ENCODE measurements around the gene HOXD3.

HOXD3 gene

DNA sequence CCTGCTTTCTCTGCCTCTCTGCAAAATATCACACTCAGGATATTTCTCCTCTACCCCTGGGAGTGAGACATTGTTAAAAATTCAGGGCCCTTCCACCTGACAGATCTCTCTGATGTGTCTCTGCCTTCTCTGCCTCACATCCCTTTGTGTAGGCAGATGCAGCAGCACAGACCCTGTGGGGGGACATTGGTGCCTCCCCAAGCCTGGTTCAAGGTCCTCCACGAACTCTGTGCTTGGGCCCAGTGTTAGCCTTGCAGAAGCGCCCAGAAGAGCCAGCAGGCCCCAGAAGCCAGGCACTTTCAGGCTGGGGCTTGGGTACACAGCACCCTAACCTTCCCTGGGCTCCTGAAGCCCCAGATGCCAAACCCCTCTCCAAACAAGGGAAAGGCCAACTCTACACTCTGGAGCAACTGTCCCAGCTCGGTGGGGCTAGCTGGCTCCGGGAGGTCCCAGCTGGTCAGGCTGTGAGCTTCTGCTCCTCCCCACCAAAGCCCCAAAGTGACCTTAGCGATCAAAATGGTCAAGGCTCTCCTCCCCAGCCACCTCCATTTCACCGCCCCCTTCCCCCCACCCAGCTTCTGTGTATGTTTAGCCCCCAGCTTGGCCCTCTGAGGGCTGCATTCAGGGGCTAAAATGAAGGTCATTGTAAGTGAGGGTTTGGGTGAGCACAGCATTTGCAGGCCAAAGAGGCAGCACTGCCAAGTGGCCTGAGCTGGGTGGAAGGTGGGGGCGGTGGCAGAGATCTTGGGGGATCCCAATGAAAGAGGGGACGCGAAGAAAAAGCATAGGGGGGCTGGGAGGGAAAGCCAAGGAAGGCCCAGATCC, 31.9 kb upstream of the HOXD3 start:
- peaks cover 3% of the 10 kb centered on the region for H3K27me3 ChIP-seq (replicated peaks; ENCODE audit: control insufficient read depth, insufficient read depth, low read length)
- TF ChIP-seq CTCF (IDR thresholded peaks at IDR 0.05; ENCODE audit: insufficient read depth, low read length, poor library complexity, severe bottlenecking): no peak
- H3K36me3 ChIP-seq (ENCODE audit: control insufficient read depth, insufficient read depth, low read length): no peaks in the 10 kb centered on the region
- no peak overlapping the region for H3K4me3 ChIP-seq (replicated peaks; ENCODE audit: low read depth, low read length)
- no peak for DNase-seq (ENCODE audit: extremely low read depth, insufficient read length)

- Histone ChIP-seq H3K4me3 (replicated peaks; ENCODE audit: low read depth, low read length) (no peak overlapping the region), H3K27me3 (replicated peaks; ENCODE audit: control insufficient read depth, insufficient read depth, low read length) (peaks cover 2% of the 10 kb centered on the region), H3K36me3 (ENCODE audit: control insufficient read depth, insufficient read depth, low read length) (no peaks in the 10 kb centered on the region)
- no peak for DNase-seq (ENCODE audit: extremely low read depth, insufficient read length)
- TF ChIP-seq CTCF (IDR thresholded peaks at IDR 0.05; ENCODE audit: insufficient read depth, low read length, poor library complexity, severe bottlenecking): no peak
Observed at GRCh38 chr2:176125772-176126054, 31.4 kb upstream of the HOXD3 start.

DNA sequence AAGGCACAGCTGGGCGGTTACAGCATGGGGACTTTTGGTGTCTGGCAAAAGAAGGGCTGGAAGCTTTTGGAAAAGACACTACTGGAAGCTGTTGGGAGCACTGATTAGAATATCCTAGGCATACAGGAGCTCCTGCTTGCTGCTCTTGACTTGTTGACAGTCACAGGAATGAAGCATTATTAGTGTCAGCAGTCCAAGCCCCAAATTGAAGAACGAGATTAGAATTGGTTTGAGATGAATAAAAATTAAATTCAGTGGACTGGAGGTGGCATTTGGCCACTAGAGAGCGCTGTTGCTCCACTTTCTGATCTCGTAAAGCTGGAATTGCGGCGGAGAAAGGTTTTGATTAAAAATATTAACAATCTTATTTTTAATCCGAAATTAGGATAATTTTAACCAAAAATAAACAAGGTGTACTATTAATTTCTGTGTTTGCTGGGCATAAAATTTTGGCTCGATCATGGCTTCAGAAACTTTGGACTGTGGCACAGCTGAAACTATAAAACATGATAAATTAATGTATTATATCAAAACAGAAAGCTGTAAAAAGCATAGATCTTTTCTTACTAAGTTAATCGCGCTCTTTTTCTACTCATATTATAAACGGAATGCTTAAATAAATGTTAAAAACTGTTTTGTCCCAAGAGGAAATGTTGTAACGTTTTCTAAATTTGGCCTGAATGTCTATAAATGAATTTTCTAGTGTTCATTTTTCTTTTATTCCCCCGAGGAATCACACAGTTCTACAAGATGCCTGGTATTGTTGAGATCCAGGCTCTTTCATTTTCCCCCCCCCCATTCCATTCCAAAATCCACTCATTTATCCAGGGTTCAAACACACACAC, 30.0 kb upstream of the HOXD3 start:
- Histone ChIP-seq H3K27me3 (replicated peaks; ENCODE audit: control insufficient read depth, insufficient read depth, low read length) (peaks cover 2% of the 10 kb centered on the region; the same call in 1 of the 2 replicates), H3K36me3 (ENCODE audit: control insufficient read depth, insufficient read depth, low read length) (no peaks in the 10 kb centered on the region)
- DNase-seq (ENCODE audit: extremely low read depth, insufficient read length): no peak

DNA sequence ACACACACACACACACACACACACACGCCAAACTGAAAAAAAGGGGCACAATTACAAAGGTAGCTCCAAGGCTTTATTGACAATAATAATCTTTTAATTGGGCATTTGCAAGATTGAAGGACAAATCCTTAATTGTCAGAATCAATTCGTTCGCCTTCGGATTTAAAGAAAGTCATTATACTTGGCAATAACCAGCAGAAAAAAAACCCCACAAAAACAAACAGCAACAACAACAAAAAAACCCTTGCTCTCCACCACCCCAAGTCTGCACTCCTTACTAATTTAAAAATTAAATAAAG, 29.4 kb upstream of the HOXD3 start:
- peaks cover 2% of the 10 kb centered on the region; the same call in 1 of the 2 replicates for H3K27me3 ChIP-seq (replicated peaks; ENCODE audit: control insufficient read depth, insufficient read depth, low read length)
- no peak for TF ChIP-seq CTCF (IDR thresholded peaks at IDR 0.05; ENCODE audit: insufficient read depth, low read length, poor library complexity, severe bottlenecking)
- H3K4me3 ChIP-seq (replicated peaks; ENCODE audit: low read depth, low read length): no peak overlapping the region
- DNase-seq (ENCODE audit: extremely low read depth, insufficient read length): no peak
- H3K36me3 ChIP-seq (ENCODE audit: control insufficient read depth, insufficient read depth, low read length): no peaks in the 10 kb centered on the region

More for the DNA sequence above, 30.0 kb upstream of the HOXD3 start:
- peak; percentile 63 for TF ChIP-seq CTCF (IDR thresholded peaks at IDR 0.05; ENCODE audit: insufficient read depth, low read length, poor library complexity, severe bottlenecking)
- no peak overlapping the region for H3K4me3 ChIP-seq (replicated peaks; ENCODE audit: low read depth, low read length)

- H3K36me3 ChIP-seq (ENCODE audit: control insufficient read depth, insufficient read depth, low read length): no peaks in the 10 kb centered on the region
- no peak overlapping the region for H3K4me3 ChIP-seq (replicated peaks; ENCODE audit: low read depth, low read length)
- H3K27me3 ChIP-seq (replicated peaks; ENCODE audit: control insufficient read depth, insufficient read depth, low read length): peaks cover 2% of the 10 kb centered on the region; the same call in 1 of the 2 replicates
- no peak for DNase-seq (ENCODE audit: extremely low read depth, insufficient read length)
- TF ChIP-seq CTCF (IDR thresholded peaks at IDR 0.05; ENCODE audit: insufficient read depth, low read length, poor library complexity, severe bottlenecking): no peak
Observed at GRCh38 chr2:176128172-176128981, 28.7 kb upstream of the HOXD3 start.
